Spleen (tissue), 11 donors: ENCODE data around the gene SLC38A11. TPM values are rescaled to one million over a fixed set of nuclear protein-coding genes. Genes with fewer than 3 reads are reported as not detected.

Source experiments
- DNase-seq: peaks from one replicate; pipeline ENCODE4 v3.0.0-alpha.2; 2020
- H3K27ac ChIP-seq, 8 donors: fragments of 200-600 bp; sonication (generic) in 7 of 8; 1 replicate in 4 of 8; 2 replicates in 4 of 8; pipeline versions ENCODE4 v1.5.0 to v1.8.0; 2016 to 2021; ENCODE audit warnings: inconsistent platforms in 4 of 8, mild to moderate bottlenecking in 4 of 8, moderate library complexity in 1 of 8
- H3K27me3 ChIP-seq, 7 donors: fragments of 200-600 bp; sonication (generic) in 6 of 7; replicated peaks in 1 of 7; 1 replicate in 4 of 7; 2 replicates in 3 of 7; pipeline versions ENCODE4 v1.5.0 to v1.8.0; 2016 to 2021; ENCODE audit warnings: inconsistent platforms in 3 of 7, mild to moderate bottlenecking in 1 of 7
- H3K36me3 ChIP-seq, 6 donors: fragments of 200-600 bp; sonication (generic) in 5 of 6; 1 replicate in 4 of 6; 2 replicates in 2 of 6; pipeline versions ENCODE4 v1.5.0 to v1.8.0; 2016 to 2021; ENCODE audit warnings: inconsistent platforms in 2 of 6
- H3K4me1 ChIP-seq, 6 donors: fragments of 200-600 bp; sonication (generic) in 5 of 6; 1 replicate in 3 of 6; 2 replicates in 3 of 6; pipeline versions ENCODE4 v1.5.0 to v1.8.0; 2016 to 2021; ENCODE audit warnings: inconsistent platforms in 3 of 6
- H3K4me3 ChIP-seq, 8 donors: fragments of 200-600 bp; sonication (generic) in 7 of 8; 1 replicate in 4 of 8; 2 replicates in 4 of 8; pipeline versions ENCODE4 v1.5.0 to v1.8.0; 2016 to 2021; ENCODE audit warnings: inconsistent platforms in 4 of 8, mild to moderate bottlenecking in 4 of 8, moderate library complexity in 2 of 8
- H3K9me3 ChIP-seq, 8 donors: fragments of 200-600 bp; sonication (generic) in 7 of 8; 1 replicate in 4 of 8; 2 replicates in 4 of 8; pipeline versions ENCODE4 v1.5.0 to v1.8.0; 2016 to 2021; ENCODE audit warnings: inconsistent platforms in 4 of 8
- CTCF ChIP-seq, 11 experiments: fragments of 200-600 bp in 7 of 11; fragments of 450-650 bp in 4 of 11; sonication (generic) in 4 of 11; IDR thresholded peaks in 8 of 11; conservative IDR thresholded peaks in 3 of 11; 1 replicate in 7 of 11; 2 replicates in 4 of 11; pipeline versions ENCODE4 v1.4.0 to v1.8.0; 2016 to 2021; ENCODE audit warnings: antibody characterized with exemption in 11 of 11, inconsistent platforms in 4 of 11, mild to moderate bottlenecking in 1 of 11
- POLR2A ChIP-seq, 3 donors: fragments of 450-650 bp; IDR thresholded peaks; one replicate each; pipeline ENCODE4 v1.5.1; 2017; ENCODE audit warnings: antibody characterized with exemption in 3 of 3, mild to moderate bottlenecking in 1 of 3
- POLR2AphosphoS5 ChIP-seq, 3 donors: sonication (generic); formaldehyde crosslinking; IDR thresholded peaks; one replicate each; pipeline ENCODE4 v1.5.1; 2017; ENCODE audit warnings: antibody characterized with exemption in 3 of 3
- WGBS, 5 donors: extraction: QIAGEN DNeasy Blood & Tissue Kit in 3 of 5; methylation state at CpG; one replicate each; pipeline versions ENCODE4 v1.1.5 to v1.1.7; 2013 to 2018; 5-methylcytosine and 5-hydroxymethylcytosine counted together
- intact Hi-C: fragments of 100-400 bp; cut with DNase I; formaldehyde crosslinking; loops from one replicate; pipeline ENCODE4 v1.15.0; 2023; ENCODE audit warnings: low total_unique reads
- polyA plus RNA-seq, 3 donors: library from polyadenylated mRNA; stranded (reverse); fragments of 200-250 nt; gene quantifications; one replicate each; pipeline ENCODE4 v1.2.1, GENCODE V29; 2013
- total RNA-seq, 7 donors: library from RNA; depleted of rRNA in 3 of 7; stranded (reverse); fragments of >200 nt in 3 of 7; fragmentation: NEBNext Ultra II Directional in 4 of 7; extraction: Animal tissue kit (Norgen Biotek cat#: 25700) in 4 of 7; gene quantifications; one replicate each; pipeline versions ENCODE4 v1.1.0 to v1.2.1, GENCODE V29; 2016 to 2021
- donor health status: healthy with polysubstance abuse.
- donor health status: DM: no; HTN: no; CAD: no; lungs with moderate emphysema.
- donor health status: DM: no; HTN: no; CAD: no.
- donor health status: Bipolar disorder and iron deficiency.
- donor health status: healthy.
- donor health status: DM: no; HTN: no; CAD: no.
- donor health status: DM: yes; HTN: yes; CAD: no.

SLC38A11 gene
- total and polyA plus RNA-seq, 10 donors, result 5.8 to 48.6 (median 24.5) TPM

- WGBS, 5 donors, result 75 to 85% (median 80%) methylated on average over 2 of the region's 2 CpGs
- intact Hi-C loops, result no loop called here
Measured at GRCh38 chr2:164859251-164859818, 96.0 kb downstream of the SLC38A11 start.

GRCh38 chr2:164852086-164852485 is 103.2 kb downstream of the SLC38A11 start:
- 88 to 99% (median 95%) methylated on average over 4 of the region's 4 CpGs for WGBS, 5 donors
- Histone ChIP-seq H3K27me3 (no peaks in the 10 kb centered on the region), H3K9me3 (no peaks in the 10 kb centered on the region), H3K36me3 (no peaks in the 10 kb centered on the region), H3K4me1 (peaks cover 0 to 16% (median 9%) of the 10 kb centered on the region in 6 donors), H3K27ac (no peak overlapping the region), H3K4me3 (no peak overlapping the region)
- TF ChIP-seq POLR2A (IDR thresholded peaks at IDR 0.05) (no peak), POLR2AphosphoS5 (IDR thresholded peaks at IDR 0.05) (no peak), CTCF (IDR thresholded peaks at IDR 0.05 in 8 of 11, conservative IDR thresholded peaks at IDR 0.05 in 3 of 11) (no peak)
- intact Hi-C loops, result no loop called here
- no peak for DNase-seq

More at GRCh38 chr2:164859251-164859818, 96.0 kb downstream of the SLC38A11 start:
- Histone ChIP-seq H3K9me3 (no peaks in the 10 kb centered on the region), H3K4me1 (no peaks in the 10 kb centered on the region), H3K36me3 (no peaks in the 10 kb centered on the region), H3K27ac (no peak overlapping the region), H3K4me3 (no peak overlapping the region), H3K27me3 (no peaks in the 10 kb centered on the region)
- TF ChIP-seq POLR2AphosphoS5 (IDR thresholded peaks at IDR 0.05), result no peak
- no peak for TF ChIP-seq CTCF (IDR thresholded peaks at IDR 0.05 in 8 of 11, conservative IDR thresholded peaks at IDR 0.05 in 3 of 11)
- no peak for TF ChIP-seq POLR2A (IDR thresholded peaks at IDR 0.05)
- DNase-seq, result no peak

DNA sequence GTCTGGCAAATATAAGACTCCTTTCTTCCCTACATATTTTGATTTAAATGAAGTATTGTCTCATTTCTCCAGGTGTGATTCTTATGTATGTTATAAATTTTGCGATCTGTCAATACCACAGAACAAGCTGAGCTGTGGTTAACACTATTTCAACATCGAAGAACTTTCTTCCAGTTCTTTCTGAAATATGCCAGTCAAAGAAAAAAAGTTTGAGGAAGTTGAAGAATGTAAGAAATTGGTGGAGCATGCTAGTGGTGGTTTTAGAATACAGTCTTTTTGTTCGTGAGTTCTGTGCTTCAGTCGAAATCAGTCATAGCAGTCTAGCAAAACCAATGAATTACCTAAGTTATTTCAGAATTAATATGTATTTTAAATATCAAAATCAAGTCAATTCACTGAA is 105.1 kb downstream of the SLC38A11 start:
- Histone ChIP-seq H3K4me1 (peaks cover 0 to 16% (median 9%) of the 10 kb centered on the region in 6 donors), H3K36me3 (no peaks in the 10 kb centered on the region), H3K9me3 (no peaks in the 10 kb centered on the region), H3K27me3 (no peaks in the 10 kb centered on the region), H3K27ac (no peak overlapping the region), H3K4me3 (no peak overlapping the region)
- no peak for TF ChIP-seq POLR2A (IDR thresholded peaks at IDR 0.05)
- TF ChIP-seq POLR2AphosphoS5 (IDR thresholded peaks at IDR 0.05), result no peak
- TF ChIP-seq CTCF (IDR thresholded peaks at IDR 0.05 in 8 of 11, conservative IDR thresholded peaks at IDR 0.05 in 3 of 11), result no peak
- DNase-seq, result no peak
- intact Hi-C loops, result no loop called here
- 24 to 42% (median 39%) methylated on average over 4 of the region's 4 CpGs for WGBS, 5 donors

DNA sequence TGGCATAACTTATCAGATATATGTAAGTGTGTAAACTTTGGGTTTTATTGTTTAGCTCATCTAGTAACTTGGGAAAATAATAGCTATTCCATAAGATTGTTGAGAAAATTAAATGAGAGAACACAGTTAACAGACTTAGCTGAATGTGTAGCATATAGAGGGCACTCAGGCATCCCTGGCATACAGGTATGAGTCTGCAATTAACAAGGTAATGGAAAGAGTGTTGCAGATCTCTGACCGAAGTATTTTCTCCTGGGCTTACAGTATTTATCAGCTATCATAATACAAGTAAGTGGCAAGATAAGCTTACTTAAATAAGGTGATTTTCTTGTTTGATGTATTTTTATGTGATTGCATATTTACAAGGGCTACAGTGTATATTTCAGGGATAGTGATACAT is 105.8 kb downstream of the SLC38A11 start:
- Histone ChIP-seq H3K27ac (no peak overlapping the region), H3K36me3 (no peaks in the 10 kb centered on the region), H3K27me3 (no peaks in the 10 kb centered on the region), H3K4me1 (peaks cover 0 to 16% (median 9%) of the 10 kb centered on the region in 6 donors), H3K4me3 (no peak overlapping the region), H3K9me3 (no peaks in the 10 kb centered on the region)
- intact Hi-C loops, result no loop called here
- DNase-seq, result no peak
- WGBS, 5 donors, result 43 to 98% (median 91%) methylated on average over 1 of the region's 1 CpG
- no peak for TF ChIP-seq POLR2AphosphoS5 (IDR thresholded peaks at IDR 0.05)
- TF ChIP-seq POLR2A (IDR thresholded peaks at IDR 0.05), result no peak
- no peak for TF ChIP-seq CTCF (IDR thresholded peaks at IDR 0.05 in 8 of 11, conservative IDR thresholded peaks at IDR 0.05 in 3 of 11)
